Panc1 (cell line): ENCODE data around the gene OST4. TPM values are rescaled to one million over a fixed set of nuclear protein-coding genes. Genes with fewer than 3 reads are reported as not detected.

Source experiments
- ATAC-seq: fragments of 200-7000 bp; cut with Tn5 transposase; 2 replicates; pipeline ENCODE4 v1.9.1; 2020; ENCODE audit warnings: mild to moderate bottlenecking, moderate library complexity
- BruUV-seq: library from RNA; stranded (reverse); fragments of 400-500 nt; replicated peaks from 2 replicates; lab custom pipeline; 2021; lab: Mats Ljungman, UMichigan
- CTCF ChIA-PET: fragments of 300-600 bp; sonication (Branson Sonifier 250); formaldehyde crosslinking; loops from one replicate; lab custom pipeline; 2022; ENCODE audit warnings: antibody characterized with exemption; lab: Charles Lee
- POLR2A ChIA-PET: fragments of 300-600 bp; sonication (Branson Sonifier 250); formaldehyde crosslinking; loops from one replicate; lab custom pipeline; 2022; ENCODE audit warnings: antibody characterized with exemption; lab: Charles Lee
- DNase-seq: peaks from one replicate; pipeline ENCODE4 v3.0.0-alpha.2; 2010; ENCODE audit warnings: low read depth, low spot score
- H3K27ac ChIP-seq: 2 replicates; pipeline ENCODE4 v1.5.1; 2011; ENCODE audit warnings: mild to moderate bottlenecking, low read length, inconsistent platforms
- H3K27me3 ChIP-seq: fragments of 200-500 bp; sonication (Bioruptor generic); 2 replicates; pipeline ENCODE4 v1.6.0; 2014; ENCODE audit warnings: low read length, inconsistent platforms; ENCODE audit not compliant: control insufficient read depth, insufficient read depth
- H3K36me3 ChIP-seq: fragments of 200-500 bp; sonication (Bioruptor generic); 2 replicates; pipeline ENCODE4 v1.5.1; 2014; ENCODE audit warnings: inconsistent platforms, mild to moderate bottlenecking, low read length, moderate library complexity; ENCODE audit not compliant: control insufficient read depth, insufficient read depth
- H3K4me1 ChIP-seq: 2 replicates; pipeline ENCODE4 v1.5.1; 2011; ENCODE audit warnings: inconsistent platforms, mild to moderate bottlenecking, low read length, moderate library complexity; ENCODE audit not compliant: control insufficient read depth, insufficient read depth
- H3K4me3 ChIP-seq, 2 experiments: 2 replicates each; pipeline ENCODE4 v1.5.1; 2011 to 2012; ENCODE audit warnings: low read depth in 2 of 2, low read length in 2 of 2, mild to moderate bottlenecking in 2 of 2, inconsistent platforms in 1 of 2, moderate library complexity in 1 of 2
- H3K9me3 ChIP-seq: fragments of 200-500 bp; sonication (Bioruptor generic); 2 replicates; pipeline ENCODE4 v1.5.1; 2014; ENCODE audit warnings: low read depth, mild to moderate bottlenecking, inconsistent platforms, low read length, moderate library complexity; ENCODE audit not compliant: control insufficient read depth, insufficient read depth
- POLR2AphosphoS5 ChIP-seq: IDR thresholded peaks from 2 replicates; pipeline ENCODE4 v1.6.1; 2012; ENCODE audit warnings: mild to moderate bottlenecking, low read depth, low read length, moderate library complexity
- SIN3A ChIP-seq: IDR thresholded peaks from 2 replicates; pipeline ENCODE4 v1.6.1; 2012; ENCODE audit warnings: low read depth, mild to moderate bottlenecking, low read length, moderate library complexity, borderline replicate concordance; ENCODE audit not compliant: insufficient read depth
- TCF7L2 ChIP-seq: IDR thresholded peaks from 2 replicates; pipeline ENCODE4 v1.6.1; 2011; ENCODE audit warnings: mild to moderate bottlenecking, low read depth, low read length, inconsistent platforms
- in situ Hi-C: cut with HindIII; loops from 2 replicates; pipeline ENCODE4 v1.10.0; 2016; ENCODE audit warnings: low sequenced_read_pairs, low pct_unique_long_range_greater_than_20kb
- intact Hi-C: fragments of 100-400 bp; cut with micrococcal nuclease; formaldehyde crosslinking; loops from one replicate; pipeline ENCODE4 v1.10.0; 2022; ENCODE audit not compliant: unreplicated experiment
- total RNA-seq: library from RNA; stranded (reverse); gene quantifications from one replicate; pipeline ENCODE4 v1.2.1, GENCODE V29; 2021; ENCODE audit not compliant: unreplicated experiment
- TF ChIP-seq, protein P1 (sequence below): fragments of 450-650 bp; IDR thresholded peaks from 2 replicates; pipeline ENCODE4 v1.5.1; 2017; ENCODE audit warnings: mild to moderate bottlenecking
- TF ChIP-seq, protein P2 (sequence below), 2 experiments: IDR thresholded peaks; 2 replicates each; pipeline ENCODE4 v1.6.1; 2011 to 2012; ENCODE audit warnings: low read depth in 2 of 2, control low read depth in 1 of 2, low read length in 1 of 2, mild to moderate bottlenecking in 1 of 2, moderate library complexity in 1 of 2; ENCODE audit not compliant: insufficient read depth in 1 of 2

OST4 gene
- total RNA-seq, 1 experiment from 2014 or later, result 219 TPM

DNA sequence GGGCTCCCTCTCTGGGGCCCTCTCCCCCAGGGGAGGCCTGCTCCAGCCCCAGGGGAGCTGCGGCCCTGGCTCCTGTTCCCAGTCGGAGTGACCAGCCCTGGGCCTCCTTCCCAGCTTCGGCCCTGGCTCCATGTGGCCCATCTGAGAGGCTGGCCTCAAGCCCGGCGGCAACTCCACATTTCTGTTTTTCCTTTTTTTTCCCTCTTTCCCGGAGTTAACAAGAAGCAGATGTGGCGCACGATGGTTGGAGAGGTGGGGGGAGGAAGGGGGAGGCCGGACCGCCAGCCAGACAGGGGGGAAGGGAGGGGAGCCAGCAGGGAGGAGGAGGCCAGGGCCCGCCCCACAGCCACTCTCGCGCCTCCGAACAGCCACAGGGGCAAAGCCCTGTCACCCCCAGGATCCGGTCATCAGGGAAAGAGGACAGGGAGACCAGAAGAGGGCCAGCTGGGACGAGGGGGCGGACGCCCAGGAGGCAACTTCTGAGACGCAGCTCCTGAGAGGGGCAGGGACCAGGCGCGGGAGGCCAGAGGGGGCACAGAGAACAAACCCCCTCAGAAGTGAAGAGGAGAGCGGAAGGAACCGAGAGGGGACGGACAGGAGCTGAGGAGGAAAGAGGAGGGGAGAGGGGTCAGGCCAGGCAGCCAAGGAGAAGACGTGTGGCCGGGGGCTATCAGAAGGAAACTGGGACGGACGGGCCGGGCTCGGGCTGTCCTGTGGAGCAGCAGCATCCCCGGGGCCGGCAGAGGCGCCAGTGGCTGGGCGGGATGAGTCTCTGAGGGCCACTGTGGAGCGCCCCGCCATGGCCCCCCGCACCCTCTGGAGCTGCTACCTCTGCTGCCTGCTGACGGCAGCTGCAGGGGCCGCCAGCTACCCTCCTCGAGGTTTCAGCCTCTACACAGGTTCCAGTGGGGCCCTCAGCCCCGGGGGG is 7.1 kb upstream of the OST4 start, which contains the start of gene EMILIN1:
Gene EMILIN1 (plus strand): TSS at position 349 of the 928 bp plus-strand sequence. CDS start 451 bp downstream, at position 800.
- DNase-seq (no peak), ATAC-seq (no peak)
- no TSS peak for BruUV-seq
- ChIA-PET CTCF (interaction anchor here (0.6 kb wide), 1 partner anchor 392 kb away, joined by 4 read pairs; no protein-coding TSS in a partner anchor), POLR2A (no interaction called here)
- Histone ChIP-seq H3K9me3 (no peaks in the 10 kb centered on the region), H3K27me3 (no peaks in the 10 kb centered on the region), H3K4me1 (peaks cover 3% of the 10 kb centered on the region), H3K36me3 (no peaks in the 10 kb centered on the region), H3K4me3 (peak within 1 kb of the TSS in 1 of 2 experiments; percentile 40; a peak in 1 of 4 replicates), H3K27ac (no peak within 1 kb of the TSS)
- in situ Hi-C loops, result no loop called here
- TF ChIP-seq, protein P1, sequence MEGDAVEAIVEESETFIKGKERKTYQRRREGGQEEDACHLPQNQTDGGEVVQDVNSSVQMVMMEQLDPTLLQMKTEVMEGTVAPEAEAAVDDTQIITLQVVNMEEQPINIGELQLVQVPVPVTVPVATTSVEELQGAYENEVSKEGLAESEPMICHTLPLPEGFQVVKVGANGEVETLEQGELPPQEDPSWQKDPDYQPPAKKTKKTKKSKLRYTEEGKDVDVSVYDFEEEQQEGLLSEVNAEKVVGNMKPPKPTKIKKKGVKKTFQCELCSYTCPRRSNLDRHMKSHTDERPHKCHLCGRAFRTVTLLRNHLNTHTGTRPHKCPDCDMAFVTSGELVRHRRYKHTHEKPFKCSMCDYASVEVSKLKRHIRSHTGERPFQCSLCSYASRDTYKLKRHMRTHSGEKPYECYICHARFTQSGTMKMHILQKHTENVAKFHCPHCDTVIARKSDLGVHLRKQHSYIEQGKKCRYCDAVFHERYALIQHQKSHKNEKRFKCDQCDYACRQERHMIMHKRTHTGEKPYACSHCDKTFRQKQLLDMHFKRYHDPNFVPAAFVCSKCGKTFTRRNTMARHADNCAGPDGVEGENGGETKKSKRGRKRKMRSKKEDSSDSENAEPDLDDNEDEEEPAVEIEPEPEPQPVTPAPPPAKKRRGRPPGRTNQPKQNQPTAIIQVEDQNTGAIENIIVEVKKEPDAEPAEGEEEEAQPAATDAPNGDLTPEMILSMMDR, result no peak
- TF ChIP-seq, protein P2, sequence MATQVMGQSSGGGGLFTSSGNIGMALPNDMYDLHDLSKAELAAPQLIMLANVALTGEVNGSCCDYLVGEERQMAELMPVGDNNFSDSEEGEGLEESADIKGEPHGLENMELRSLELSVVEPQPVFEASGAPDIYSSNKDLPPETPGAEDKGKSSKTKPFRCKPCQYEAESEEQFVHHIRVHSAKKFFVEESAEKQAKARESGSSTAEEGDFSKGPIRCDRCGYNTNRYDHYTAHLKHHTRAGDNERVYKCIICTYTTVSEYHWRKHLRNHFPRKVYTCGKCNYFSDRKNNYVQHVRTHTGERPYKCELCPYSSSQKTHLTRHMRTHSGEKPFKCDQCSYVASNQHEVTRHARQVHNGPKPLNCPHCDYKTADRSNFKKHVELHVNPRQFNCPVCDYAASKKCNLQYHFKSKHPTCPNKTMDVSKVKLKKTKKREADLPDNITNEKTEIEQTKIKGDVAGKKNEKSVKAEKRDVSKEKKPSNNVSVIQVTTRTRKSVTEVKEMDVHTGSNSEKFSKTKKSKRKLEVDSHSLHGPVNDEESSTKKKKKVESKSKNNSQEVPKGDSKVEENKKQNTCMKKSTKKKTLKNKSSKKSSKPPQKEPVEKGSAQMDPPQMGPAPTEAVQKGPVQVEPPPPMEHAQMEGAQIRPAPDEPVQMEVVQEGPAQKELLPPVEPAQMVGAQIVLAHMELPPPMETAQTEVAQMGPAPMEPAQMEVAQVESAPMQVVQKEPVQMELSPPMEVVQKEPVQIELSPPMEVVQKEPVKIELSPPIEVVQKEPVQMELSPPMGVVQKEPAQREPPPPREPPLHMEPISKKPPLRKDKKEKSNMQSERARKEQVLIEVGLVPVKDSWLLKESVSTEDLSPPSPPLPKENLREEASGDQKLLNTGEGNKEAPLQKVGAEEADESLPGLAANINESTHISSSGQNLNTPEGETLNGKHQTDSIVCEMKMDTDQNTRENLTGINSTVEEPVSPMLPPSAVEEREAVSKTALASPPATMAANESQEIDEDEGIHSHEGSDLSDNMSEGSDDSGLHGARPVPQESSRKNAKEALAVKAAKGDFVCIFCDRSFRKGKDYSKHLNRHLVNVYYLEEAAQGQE (IDR thresholded peaks at IDR 0.05; ENCODE audit: insufficient read depth in 1 of 2, low read depth in 2 of 2, low read length in 1 of 2), result no peak
- intact Hi-C loops, result no loop called here

DNA sequence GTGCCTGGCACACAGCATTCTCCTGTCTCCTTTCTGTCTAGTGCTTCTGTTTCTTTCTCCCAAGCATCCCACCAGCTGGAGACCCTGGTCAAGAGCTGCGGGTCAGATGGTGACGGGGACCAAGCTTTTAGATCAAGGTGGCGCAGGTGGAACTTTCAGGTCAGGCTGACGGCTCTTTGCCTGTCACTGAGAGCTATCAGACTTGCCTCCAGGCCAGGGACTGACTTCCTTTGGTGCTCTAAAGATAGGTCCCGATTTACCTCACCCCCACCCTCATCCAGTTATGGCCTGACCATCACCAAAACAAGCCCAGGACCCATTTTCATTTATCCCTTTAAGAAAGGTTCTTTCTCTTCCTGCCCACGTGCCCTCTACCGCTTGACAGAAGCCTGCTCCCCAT is 5.8 kb upstream of the OST4 start:
- H3K9me3 ChIP-seq, result no peaks in the 10 kb centered on the region
- DNase-seq, result no peak
- CTCF ChIA-PET, result no interaction called here
- BruUV-seq, result no TSS peak
- intact Hi-C loops, result no loop called here
- in situ Hi-C loops, result no loop called here
- TF ChIP-seq, protein P1, result no peak
- TF ChIP-seq POLR2AphosphoS5 (no peak), SIN3A (no peak), TCF7L2 (no peak)
- TF ChIP-seq, protein P2 (IDR thresholded peaks at IDR 0.05; ENCODE audit: insufficient read depth in 1 of 2, low read depth in 2 of 2, low read length in 1 of 2), result no peak
- H3K4me3 ChIP-seq, result no peak overlapping the region
- H3K36me3 ChIP-seq, result no peaks in the 10 kb centered on the region
- H3K27ac ChIP-seq, result no peak overlapping the region
- H3K27me3 ChIP-seq, result no peaks in the 10 kb centered on the region
- ATAC-seq, result no peak
- POLR2A ChIA-PET, result no interaction called here
- peaks cover 7% of the 10 kb centered on the region for H3K4me1 ChIP-seq
